ENCODE data around the gene ARPC3. TPM values are rescaled to one million over a fixed set of nuclear protein-coding genes. Genes with fewer than 3 reads are reported as not detected.

Gene ARPC3
- total and polyA plus RNA-seq, 9 of the 15 experiments (the other 6 are each of a cell fraction or from before 2014, with no cell fraction given): 74.2 to 575 (median 345) TPM

DNA sequence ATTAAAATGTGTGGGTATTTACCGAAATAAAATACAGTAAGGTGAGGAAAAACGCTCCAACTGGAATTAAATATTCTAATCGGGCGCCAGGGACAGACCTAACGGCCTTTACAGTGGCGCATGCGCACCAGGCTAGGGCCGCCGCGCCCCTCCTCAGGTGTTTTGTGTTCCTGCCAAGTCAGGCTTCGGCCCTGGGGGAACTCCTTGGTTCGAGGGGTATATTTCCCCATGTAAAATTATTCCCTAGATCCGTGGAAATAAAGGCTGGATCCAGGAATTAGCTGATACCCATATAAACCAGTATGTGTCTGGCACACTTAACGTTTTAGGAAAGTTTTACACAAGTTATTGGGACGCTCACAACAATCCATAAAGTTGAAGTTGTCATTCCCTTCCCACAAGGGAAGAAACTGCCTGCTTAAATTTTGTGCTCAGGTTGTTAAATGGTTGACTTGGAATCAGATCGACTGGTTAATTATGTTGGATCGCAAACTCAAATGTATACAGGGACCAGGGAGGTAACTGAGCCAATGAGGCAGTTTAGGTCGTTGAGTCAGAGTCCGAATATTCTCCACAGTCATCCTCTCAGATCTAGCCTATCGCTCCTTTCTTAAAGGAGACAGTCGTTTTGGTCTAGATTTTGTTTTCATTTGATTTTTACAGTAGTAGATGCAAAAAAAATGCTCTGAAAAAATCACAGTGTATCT is 46.0 kb downstream of the ARPC3 start (continued):
- TF ChIP-seq, protein P1, sequence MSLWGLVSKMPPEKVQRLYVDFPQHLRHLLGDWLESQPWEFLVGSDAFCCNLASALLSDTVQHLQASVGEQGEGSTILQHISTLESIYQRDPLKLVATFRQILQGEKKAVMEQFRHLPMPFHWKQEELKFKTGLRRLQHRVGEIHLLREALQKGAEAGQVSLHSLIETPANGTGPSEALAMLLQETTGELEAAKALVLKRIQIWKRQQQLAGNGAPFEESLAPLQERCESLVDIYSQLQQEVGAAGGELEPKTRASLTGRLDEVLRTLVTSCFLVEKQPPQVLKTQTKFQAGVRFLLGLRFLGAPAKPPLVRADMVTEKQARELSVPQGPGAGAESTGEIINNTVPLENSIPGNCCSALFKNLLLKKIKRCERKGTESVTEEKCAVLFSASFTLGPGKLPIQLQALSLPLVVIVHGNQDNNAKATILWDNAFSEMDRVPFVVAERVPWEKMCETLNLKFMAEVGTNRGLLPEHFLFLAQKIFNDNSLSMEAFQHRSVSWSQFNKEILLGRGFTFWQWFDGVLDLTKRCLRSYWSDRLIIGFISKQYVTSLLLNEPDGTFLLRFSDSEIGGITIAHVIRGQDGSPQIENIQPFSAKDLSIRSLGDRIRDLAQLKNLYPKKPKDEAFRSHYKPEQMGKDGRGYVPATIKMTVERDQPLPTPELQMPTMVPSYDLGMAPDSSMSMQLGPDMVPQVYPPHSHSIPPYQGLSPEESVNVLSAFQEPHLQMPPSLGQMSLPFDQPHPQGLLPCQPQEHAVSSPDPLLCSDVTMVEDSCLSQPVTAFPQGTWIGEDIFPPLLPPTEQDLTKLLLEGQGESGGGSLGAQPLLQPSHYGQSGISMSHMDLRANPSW (CRISPR knock-in tag; IDR thresholded peaks at IDR 0.05): no peak
- TF ChIP-seq HNRNPH1 (optimal IDR thresholded peaks at IDR 0.05; ENCODE audit: low read depth, low read length) (no peak), CCAR2 (IDR thresholded peaks at IDR 0.05; ENCODE audit: low read depth, low read length) (no peak), ETS2 (tag; IDR thresholded peaks at IDR 0.05; ENCODE audit: borderline replicate concordance, poor library complexity, severe bottlenecking) (no peak), ZBTB1 (CRISPR knock-in tag; IDR thresholded peaks at IDR 0.05; ENCODE audit: borderline replicate concordance, low read depth) (no peak), RHOXF2B (CRISPR knock-in tag; conservative IDR thresholded peaks at IDR 0.05) (no peak), GTF2A2 (tag; IDR thresholded peaks at IDR 0.05) (no peak; the same call in 1 of the 2 replicates), CC2D1A (IDR thresholded peaks at IDR 0.05) (no peak), SIX5 (IDR thresholded peaks at IDR 0.05; ENCODE audit: borderline replicate concordance in 1 of 2, insufficient read depth in 1 of 2, low read depth in 1 of 2, low read length in 2 of 2) (no peak), FIP1L1 (IDR thresholded peaks at IDR 0.05; ENCODE audit: low read depth, low read length, poor library complexity, severe bottlenecking) (no peak), ZZZ3 (IDR thresholded peaks at IDR 0.05) (no peak), HLTF (IDR thresholded peaks at IDR 0.05) (no peak), ZNF41 (CRISPR knock-in tag; conservative IDR thresholded peaks at IDR 0.05) (no peak), POLR2AphosphoS5 (IDR thresholded peaks at IDR 0.05; ENCODE audit: control insufficient read depth, insufficient read depth, low read depth, low read length) (peak; percentile 50; the same call in 1 of the 2 replicates), MXI1 (IDR thresholded peaks at IDR 0.05; ENCODE audit: low read depth, low read length) (0 out of 2 replicates have a peak, but pooled peaks have one; percentile 0), ZNF717 (CRISPR knock-in tag; IDR thresholded peaks at IDR 0.05) (no peak)
- TF ChIP-seq, protein P2, sequence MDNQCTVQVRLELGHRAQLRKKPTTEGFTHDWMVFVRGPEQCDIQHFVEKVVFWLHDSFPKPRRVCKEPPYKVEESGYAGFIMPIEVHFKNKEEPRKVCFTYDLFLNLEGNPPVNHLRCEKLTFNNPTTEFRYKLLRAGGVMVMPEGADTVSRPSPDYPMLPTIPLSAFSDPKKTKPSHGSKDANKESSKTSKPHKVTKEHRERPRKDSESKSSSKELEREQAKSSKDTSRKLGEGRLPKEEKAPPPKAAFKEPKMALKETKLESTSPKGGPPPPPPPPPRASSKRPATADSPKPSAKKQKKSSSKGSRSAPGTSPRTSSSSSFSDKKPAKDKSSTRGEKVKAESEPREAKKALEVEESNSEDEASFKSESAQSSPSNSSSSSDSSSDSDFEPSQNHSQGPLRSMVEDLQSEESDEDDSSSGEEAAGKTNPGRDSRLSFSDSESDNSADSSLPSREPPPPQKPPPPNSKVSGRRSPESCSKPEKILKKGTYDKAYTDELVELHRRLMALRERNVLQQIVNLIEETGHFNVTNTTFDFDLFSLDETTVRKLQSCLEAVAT (IDR thresholded peaks at IDR 0.05): no peak
- TF ChIP-seq, protein P3, sequence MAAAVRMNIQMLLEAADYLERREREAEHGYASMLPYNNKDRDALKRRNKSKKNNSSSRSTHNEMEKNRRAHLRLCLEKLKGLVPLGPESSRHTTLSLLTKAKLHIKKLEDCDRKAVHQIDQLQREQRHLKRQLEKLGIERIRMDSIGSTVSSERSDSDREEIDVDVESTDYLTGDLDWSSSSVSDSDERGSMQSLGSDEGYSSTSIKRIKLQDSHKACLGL (CRISPR knock-in tag; IDR thresholded peaks at IDR 0.05; ENCODE audit: borderline replicate concordance, poor library complexity, severe bottlenecking): no peak
